HCT116 (cell line): ENCODE results near the gene TMEM132C.

Experiments used
- CEBPB ChIP-seq: IDR thresholded peaks from 2 replicates; pipeline ENCODE4 v1.6.1; 2012; ENCODE audit warnings: low read depth
- EZH2phosphoT487 ChIP-seq: fragments of 200-600 bp; IDR thresholded peaks from 2 replicates; pipeline ENCODE4 v1.6.1; 2018; ENCODE audit warnings: antibody characterized with exemption, borderline replicate concordance
- FOSL1 ChIP-seq: IDR thresholded peaks from 2 replicates; pipeline ENCODE4 v1.6.1; 2012; ENCODE audit warnings: low read depth
- POLR2A ChIP-seq: IDR thresholded peaks from 2 replicates; pipeline ENCODE4 v1.7.0; 2011; ENCODE audit warnings: borderline replicate concordance; ENCODE audit not compliant: insufficient read depth, insufficient read length; ENCODE audit errors: extremely low read depth
- POLR2AphosphoS5 ChIP-seq: IDR thresholded peaks from 2 replicates; pipeline ENCODE4 v1.6.1; 2011; ENCODE audit warnings: mild to moderate bottlenecking, low read depth, low read length, moderate library complexity
- SRF ChIP-seq: IDR thresholded peaks from 2 replicates; pipeline ENCODE4 v1.6.1; 2012; ENCODE audit warnings: low read depth
- ZNF274 ChIP-seq: fragments of 200-500 bp; sonication (Bioruptor generic); IDR thresholded peaks from 2 replicates; pipeline ENCODE4 v1.6.1; 2014; ENCODE audit warnings: mild to moderate bottlenecking, low read depth, low read length, inconsistent platforms
- TF ChIP-seq, protein P1 (sequence below), 3 experiments: fragments of 200-600 bp in 1 of 3; sonication (generic) in 1 of 3; IDR thresholded peaks in 2 of 3; conservative IDR thresholded peaks in 1 of 3; 2 replicates each; pipeline ENCODE4 v1.5.1; 2012 to 2017; ENCODE audit warnings: low read depth in 2 of 3, low read length in 2 of 3, antibody characterized with exemption in 1 of 3, borderline replicate concordance in 1 of 3, control low read depth in 1 of 3, mild to moderate bottlenecking in 1 of 3, mixed read lengths in 1 of 3, mixed run types in 1 of 3, moderate library complexity in 1 of 3; ENCODE audit not compliant: insufficient read depth in 1 of 3
- TF ChIP-seq, protein P2 (sequence below): IDR thresholded peaks from 2 replicates; pipeline ENCODE4 v1.6.1; 2012

DNA sequence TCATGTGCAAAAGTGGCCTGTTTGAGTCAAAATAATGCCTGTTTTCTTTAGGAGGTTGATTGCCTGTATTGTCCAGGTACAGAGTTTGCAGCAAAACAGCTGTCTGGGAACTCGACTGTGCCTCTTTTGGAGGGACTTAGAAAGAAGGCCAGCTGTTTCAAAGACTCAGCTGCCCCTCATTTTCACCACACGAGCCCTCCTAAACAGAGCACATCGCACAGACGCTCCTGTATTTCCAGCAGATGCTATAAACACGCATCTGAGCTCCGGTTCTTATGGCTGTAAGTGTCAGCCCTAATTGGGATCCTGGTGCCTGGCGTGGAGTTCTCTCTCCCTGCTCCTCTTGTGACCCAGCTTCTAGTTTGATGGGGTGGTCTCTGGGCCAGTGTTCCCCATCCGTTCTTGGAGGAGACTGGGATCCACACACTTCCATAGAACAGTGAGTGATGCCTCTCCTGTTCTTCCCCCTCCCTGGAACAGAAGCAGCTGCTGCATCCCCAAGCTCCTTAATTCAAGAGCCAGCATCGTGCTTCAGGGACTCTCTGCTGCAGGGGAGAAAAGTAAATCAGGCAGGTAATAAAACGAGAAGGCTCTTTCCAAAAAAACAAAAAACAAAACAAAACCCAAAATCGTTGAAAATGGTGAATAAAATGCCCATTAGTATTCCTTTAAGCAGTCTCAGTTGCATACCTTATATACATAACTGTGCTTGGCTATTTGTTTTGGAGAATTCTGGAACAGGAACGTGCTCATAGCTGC lies 287.8 kb downstream of the TMEM132C start:
- no peak for TF ChIP-seq EZH2phosphoT487
- TF ChIP-seq, protein P1, sequence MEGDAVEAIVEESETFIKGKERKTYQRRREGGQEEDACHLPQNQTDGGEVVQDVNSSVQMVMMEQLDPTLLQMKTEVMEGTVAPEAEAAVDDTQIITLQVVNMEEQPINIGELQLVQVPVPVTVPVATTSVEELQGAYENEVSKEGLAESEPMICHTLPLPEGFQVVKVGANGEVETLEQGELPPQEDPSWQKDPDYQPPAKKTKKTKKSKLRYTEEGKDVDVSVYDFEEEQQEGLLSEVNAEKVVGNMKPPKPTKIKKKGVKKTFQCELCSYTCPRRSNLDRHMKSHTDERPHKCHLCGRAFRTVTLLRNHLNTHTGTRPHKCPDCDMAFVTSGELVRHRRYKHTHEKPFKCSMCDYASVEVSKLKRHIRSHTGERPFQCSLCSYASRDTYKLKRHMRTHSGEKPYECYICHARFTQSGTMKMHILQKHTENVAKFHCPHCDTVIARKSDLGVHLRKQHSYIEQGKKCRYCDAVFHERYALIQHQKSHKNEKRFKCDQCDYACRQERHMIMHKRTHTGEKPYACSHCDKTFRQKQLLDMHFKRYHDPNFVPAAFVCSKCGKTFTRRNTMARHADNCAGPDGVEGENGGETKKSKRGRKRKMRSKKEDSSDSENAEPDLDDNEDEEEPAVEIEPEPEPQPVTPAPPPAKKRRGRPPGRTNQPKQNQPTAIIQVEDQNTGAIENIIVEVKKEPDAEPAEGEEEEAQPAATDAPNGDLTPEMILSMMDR (IDR thresholded peaks at IDR 0.05 in 2 of 3, conservative IDR thresholded peaks at IDR 0.05 in 1 of 3; ENCODE audit: borderline replicate concordance in 1 of 3, insufficient read depth in 1 of 3, low read depth in 2 of 3, low read length in 2 of 3), result no peak
- no peak for TF ChIP-seq POLR2A
- no peak for TF ChIP-seq POLR2AphosphoS5
- no peak for TF ChIP-seq CEBPB
- TF ChIP-seq, protein P2, sequence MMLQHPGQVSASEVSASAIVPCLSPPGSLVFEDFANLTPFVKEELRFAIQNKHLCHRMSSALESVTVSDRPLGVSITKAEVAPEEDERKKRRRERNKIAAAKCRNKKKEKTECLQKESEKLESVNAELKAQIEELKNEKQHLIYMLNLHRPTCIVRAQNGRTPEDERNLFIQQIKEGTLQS, result no peak
- no peak for TF ChIP-seq SRF
- TF ChIP-seq FOSL1, result no peak
- no peak for TF ChIP-seq ZNF274
